Breast epithelium (tissue), 4 donors: ENCODE results near the gene RPS6KL1. TPM values are rescaled to one million over a fixed set of nuclear protein-coding genes. Genes with fewer than 3 reads are reported as not detected.

ENCODE experiments used
- DNase-seq, 2 donors: peaks; one replicate each; pipeline ENCODE4 v3.0.0-alpha.2; 2019; ENCODE audit warnings: low spot score in 2 of 2
- H3K27ac ChIP-seq, 2 donors: fragments of 200-600 bp; sonication (generic) in 1 of 2; one replicate each; pipeline ENCODE4 v1.5.1; 2016 to 2019; ENCODE audit warnings: mild to moderate bottlenecking in 1 of 2
- H3K27me3 ChIP-seq, 2 donors: fragments of 200-600 bp; sonication (generic) in 1 of 2; one replicate each; pipeline versions ENCODE4 v1.5.1 to v1.6.0; 2017 to 2019; ENCODE audit warnings: control low read depth in 1 of 2, mild to moderate bottlenecking in 1 of 2
- H3K36me3 ChIP-seq: fragments of 200-600 bp; one replicate; pipeline ENCODE4 v1.5.1; 2019
- H3K4me1 ChIP-seq, 2 donors: fragments of 200-600 bp; sonication (generic); one replicate each; pipeline ENCODE4 v1.5.1; 2016 to 2019; ENCODE audit warnings: control low read depth in 1 of 2
- H3K4me3 ChIP-seq, 3 donors: fragments of 200-600 bp; sonication (generic); 1 replicate in 2 of 3; 2 replicates in 1 of 3; pipeline ENCODE4 v1.5.1; 2016 to 2019; ENCODE audit warnings: mild to moderate bottlenecking in 3 of 3, moderate library complexity in 2 of 3
- H3K9me3 ChIP-seq, 2 donors: fragments of 200-600 bp; sonication (generic) in 1 of 2; one replicate each; pipeline ENCODE4 v1.5.1; 2016 to 2019; ENCODE audit warnings: control low read depth in 1 of 2
- POLR2A ChIP-seq: fragments of 450-650 bp; IDR thresholded peaks from one replicate; pipeline ENCODE4 v1.6.1; 2016; ENCODE audit warnings: antibody characterized with exemption, mild to moderate bottlenecking, moderate library complexity
- POLR2AphosphoS5 ChIP-seq, 3 donors: sonication (generic); formaldehyde crosslinking; IDR thresholded peaks; one replicate each; pipeline ENCODE4 v1.6.1; 2017; ENCODE audit warnings: antibody characterized with exemption in 3 of 3
- intact Hi-C: fragments of 100-400 bp; cut with DNase I; formaldehyde crosslinking; loops from one replicate; pipeline ENCODE4 v1.15.1; 2023; ENCODE audit warnings: low total_unique reads
- total RNA-seq, 3 donors: library from RNA; depleted of rRNA; stranded (reverse); fragments of >200 nt; gene quantifications; one replicate each; pipeline ENCODE4 v1.1.0, GENCODE V29; 2016
- TF ChIP-seq, protein P1 (sequence below), 3 donors: fragments of 450-650 bp; IDR thresholded peaks; one replicate each; pipeline ENCODE4 v1.5.1; 2016 to 2017; ENCODE audit warnings: antibody characterized with exemption in 3 of 3, mild to moderate bottlenecking in 3 of 3, moderate library complexity in 3 of 3

Gene RPS6KL1, protein sequence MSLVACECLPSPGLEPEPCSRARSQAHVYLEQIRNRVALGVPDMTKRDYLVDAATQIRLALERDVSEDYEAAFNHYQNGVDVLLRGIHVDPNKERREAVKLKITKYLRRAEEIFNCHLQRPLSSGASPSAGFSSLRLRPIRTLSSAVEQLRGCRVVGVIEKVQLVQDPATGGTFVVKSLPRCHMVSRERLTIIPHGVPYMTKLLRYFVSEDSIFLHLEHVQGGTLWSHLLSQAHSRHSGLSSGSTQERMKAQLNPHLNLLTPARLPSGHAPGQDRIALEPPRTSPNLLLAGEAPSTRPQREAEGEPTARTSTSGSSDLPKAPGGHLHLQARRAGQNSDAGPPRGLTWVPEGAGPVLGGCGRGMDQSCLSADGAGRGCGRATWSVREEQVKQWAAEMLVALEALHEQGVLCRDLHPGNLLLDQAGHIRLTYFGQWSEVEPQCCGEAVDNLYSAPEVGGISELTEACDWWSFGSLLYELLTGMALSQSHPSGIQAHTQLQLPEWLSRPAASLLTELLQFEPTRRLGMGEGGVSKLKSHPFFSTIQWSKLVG
- total RNA-seq = 1 to 10 TPM; 2.9 to 5.6 (median 3.3) TPM

- intact Hi-C loops = no loop called here
Measured at GRCh38 chr14:74922752-74923401, at the start of gene RPS6KL1. RPS6KL1 (minus strand) TSS chr14:74923260; CDS start chr14:74921541, 1,719 bp downstream.

GRCh38 chr14:74968811-74969210 is 45.8 kb upstream of the RPS6KL1 start:
- intact Hi-C loops = no loop called here
- H3K4me1 ChIP-seq = no peaks in the 10 kb centered on the region
- H3K36me3 ChIP-seq = no peaks in the 10 kb centered on the region
- no peak overlapping the region for H3K4me3 ChIP-seq
- no peak for DNase-seq
- no peak for TF ChIP-seq POLR2A
- TF ChIP-seq, protein P1, sequence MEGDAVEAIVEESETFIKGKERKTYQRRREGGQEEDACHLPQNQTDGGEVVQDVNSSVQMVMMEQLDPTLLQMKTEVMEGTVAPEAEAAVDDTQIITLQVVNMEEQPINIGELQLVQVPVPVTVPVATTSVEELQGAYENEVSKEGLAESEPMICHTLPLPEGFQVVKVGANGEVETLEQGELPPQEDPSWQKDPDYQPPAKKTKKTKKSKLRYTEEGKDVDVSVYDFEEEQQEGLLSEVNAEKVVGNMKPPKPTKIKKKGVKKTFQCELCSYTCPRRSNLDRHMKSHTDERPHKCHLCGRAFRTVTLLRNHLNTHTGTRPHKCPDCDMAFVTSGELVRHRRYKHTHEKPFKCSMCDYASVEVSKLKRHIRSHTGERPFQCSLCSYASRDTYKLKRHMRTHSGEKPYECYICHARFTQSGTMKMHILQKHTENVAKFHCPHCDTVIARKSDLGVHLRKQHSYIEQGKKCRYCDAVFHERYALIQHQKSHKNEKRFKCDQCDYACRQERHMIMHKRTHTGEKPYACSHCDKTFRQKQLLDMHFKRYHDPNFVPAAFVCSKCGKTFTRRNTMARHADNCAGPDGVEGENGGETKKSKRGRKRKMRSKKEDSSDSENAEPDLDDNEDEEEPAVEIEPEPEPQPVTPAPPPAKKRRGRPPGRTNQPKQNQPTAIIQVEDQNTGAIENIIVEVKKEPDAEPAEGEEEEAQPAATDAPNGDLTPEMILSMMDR (IDR thresholded peaks at IDR 0.05) = no peak
- no peak for TF ChIP-seq POLR2AphosphoS5 (IDR thresholded peaks at IDR 0.05)
- no peaks in the 10 kb centered on the region for H3K9me3 ChIP-seq
- no peaks in the 10 kb centered on the region for H3K27me3 ChIP-seq
- no peak overlapping the region for H3K27ac ChIP-seq

More at GRCh38 chr14:74922752-74923401, at the start of gene RPS6KL1:
- no peaks in the 10 kb centered on the region for H3K36me3 ChIP-seq
- H3K9me3 ChIP-seq = no peaks in the 10 kb centered on the region
- H3K27me3 ChIP-seq = no peaks in the 10 kb centered on the region
- peak; percentile 75 to 82 for DNase-seq
- peak; percentile 19 to 63 (median 23) for TF ChIP-seq POLR2AphosphoS5 (IDR thresholded peaks at IDR 0.05)
- TF ChIP-seq, protein P1 (IDR thresholded peaks at IDR 0.05) = no peak
- H3K4me3 ChIP-seq = peak within 1 kb of the TSS; percentile 47 to 73 (median 59)
- peaks cover 6 to 8% of the 10 kb centered on the region in 2 donors for H3K4me1 ChIP-seq
- peak within 1 kb of the TSS; percentile 62 to 68 for H3K27ac ChIP-seq

DNA sequence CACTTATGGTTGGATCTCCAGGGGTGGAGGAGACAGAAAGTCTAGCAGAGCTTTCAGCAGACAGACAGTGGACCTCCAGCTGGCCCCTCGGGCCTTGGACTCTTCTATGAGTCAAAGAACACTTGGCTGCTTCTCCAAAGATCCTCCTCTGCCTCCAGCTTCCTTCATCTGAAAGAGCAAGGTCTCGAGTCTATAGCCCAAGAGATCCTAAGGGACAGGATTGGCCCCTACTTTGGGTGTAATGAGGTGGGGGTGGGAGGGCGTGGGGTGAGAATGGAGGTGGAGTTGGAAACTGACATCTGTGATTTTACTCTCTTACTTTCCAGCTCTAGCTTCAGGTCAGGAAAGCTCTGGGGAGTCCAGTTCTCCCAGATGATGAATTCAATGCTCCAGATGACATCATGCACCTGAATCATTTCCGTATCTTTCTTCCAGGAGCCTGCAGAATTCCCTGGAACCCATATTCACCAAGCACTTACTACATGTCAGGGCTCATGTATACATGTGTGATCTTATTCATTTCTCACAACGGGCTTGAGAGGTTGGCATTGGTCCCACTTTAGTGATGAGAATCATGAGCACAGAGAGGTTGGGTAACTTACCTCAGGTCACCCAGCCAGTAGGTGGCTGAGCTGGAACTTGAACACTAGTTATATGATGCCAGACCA is 42.6 kb upstream of the RPS6KL1 start:
- TF ChIP-seq POLR2A = no peak
- no peak for TF ChIP-seq POLR2AphosphoS5 (IDR thresholded peaks at IDR 0.05)
- TF ChIP-seq, protein P1 (IDR thresholded peaks at IDR 0.05) = no peak
- no peaks in the 10 kb centered on the region for H3K9me3 ChIP-seq
- no peaks in the 10 kb centered on the region for H3K36me3 ChIP-seq
- intact Hi-C loops = no loop called here
- no peak overlapping the region for H3K27ac ChIP-seq
- no peak for DNase-seq
- H3K27me3 ChIP-seq = no peaks in the 10 kb centered on the region
- H3K4me3 ChIP-seq = no peak overlapping the region
- no peaks in the 10 kb centered on the region for H3K4me1 ChIP-seq

GRCh38 chr14:74964787-74965485 is 41.9 kb upstream of the RPS6KL1 start:
- no peaks in the 10 kb centered on the region for H3K9me3 ChIP-seq
- TF ChIP-seq, protein P1 (IDR thresholded peaks at IDR 0.05) = no peak
- TF ChIP-seq POLR2AphosphoS5 (IDR thresholded peaks at IDR 0.05) (no peak), POLR2A (no peak)
- intact Hi-C loops = no loop called here
- no peak overlapping the region for H3K4me3 ChIP-seq
- no peaks in the 10 kb centered on the region for H3K27me3 ChIP-seq
- H3K36me3 ChIP-seq = no peaks in the 10 kb centered on the region
- H3K27ac ChIP-seq = peak overlapping the region in 1 of 2 donors; percentile 68
- no peaks in the 10 kb centered on the region for H3K4me1 ChIP-seq
- no peak for DNase-seq
